ENCODE data around the gene RNF111. TPM values are rescaled to one million over a fixed set of nuclear protein-coding genes. Genes with fewer than 3 reads are reported as not detected.

Gene RNF111
- polyA plus RNA-seq (20.4 to 31.2 TPM (median 27.4 TPM) in 3 replicates), polyA minus RNA-seq (67.3 to 106 TPM (median 87.6 TPM) in 3 replicates)
- polyA plus RNA-seq (2011; ENCODE audit: low read depth): 33.1 TPM
- polyA plus RNA-seq (2011; cell fraction: cytosol; rRNA removed): 8.4 and 16.9 TPM in 2 replicates
- 37.6 and 42.3 TPM in 2 replicates for polyA plus RNA-seq (2011; cell fraction: nucleus; rRNA removed)
- polyA plus RNA-seq (2012; ENCODE audit: low replicate concordance): 16.4 and 18.1 TPM in 2 replicates
- 22.6 TPM for polyA minus RNA-seq (2011; cell fraction: cytosol; rRNA and poly(A)+ RNA removed)
- polyA minus RNA-seq (2011; cell fraction: nucleus; rRNA and poly(A)+ RNA removed): 64.7 and 95.1 TPM in 2 replicates

DNA sequence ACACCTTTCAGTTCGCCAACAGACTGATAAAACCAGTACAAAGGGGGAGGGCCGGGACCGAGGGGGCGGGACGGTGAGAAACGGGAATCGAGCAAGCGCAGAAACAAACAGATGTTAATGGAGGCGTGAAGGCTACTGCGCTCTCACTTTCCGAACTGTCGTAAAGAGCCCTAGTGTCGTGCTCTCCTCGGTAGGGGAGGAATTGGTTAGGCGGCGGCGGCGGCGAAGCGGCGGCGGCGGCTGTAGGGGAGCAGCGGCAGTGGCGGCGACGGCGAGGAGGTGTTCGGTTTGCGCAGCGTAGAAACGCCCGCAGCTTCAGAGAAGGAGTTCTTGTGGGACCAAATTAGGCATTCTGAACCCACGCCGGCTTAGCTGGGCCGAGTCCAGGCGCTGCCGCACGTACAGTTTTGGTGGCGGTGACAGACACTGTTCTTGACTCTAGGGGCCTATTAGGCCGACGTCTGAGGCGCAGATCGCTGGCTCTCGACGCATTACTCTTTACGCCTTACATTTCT, at the start of gene RNF111:
Gene RNF111 (plus strand): TSS at position 173 of the 515 bp plus-strand sequence. CDS start 43,160 bp downstream, outside the sequence.
- H3K79me2 ChIP-seq (ENCODE audit: control insufficient read depth, insufficient read depth, low read length): peaks cover 50% of the 10 kb centered on the region

DNA sequence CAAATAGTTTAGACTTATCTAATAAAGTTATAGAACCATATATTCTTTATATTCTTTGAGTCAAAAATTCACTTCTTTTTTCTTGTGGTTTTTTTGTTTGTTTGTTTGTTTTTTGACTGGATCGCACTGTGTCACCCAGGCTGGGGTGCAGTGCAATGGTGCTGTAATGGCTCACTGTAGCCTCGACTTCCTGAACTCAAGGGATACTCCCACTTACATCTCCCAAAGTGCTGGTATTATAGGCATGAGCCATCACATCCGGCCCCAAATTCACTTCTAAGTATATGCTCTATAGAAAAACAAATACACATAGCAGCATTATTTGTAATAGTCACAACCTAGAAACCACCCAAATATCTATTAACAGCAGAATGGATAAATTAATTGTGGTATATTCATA, 40.3 kb upstream of the RNF111 start:
- Histone ChIP-seq H4K20me1 (ENCODE audit: control insufficient read depth, extremely low read depth, insufficient read depth, low read length) (no peaks in the 10 kb centered on the region), H3K4me2 (ENCODE audit: control insufficient read depth, extremely low read depth, insufficient read depth, low read depth, low read length) (no peak overlapping the region), H3K9ac (ENCODE audit: control insufficient read depth, extremely low read depth, insufficient read depth, low read length) (no peak overlapping the region), H3K27me3 (ENCODE audit: control insufficient read depth, extremely low read depth, insufficient read depth, low read length) (no peaks in the 10 kb centered on the region), H3K9me1 (ENCODE audit: control insufficient read depth, extremely low read depth, insufficient read depth, low read length) (no peaks in the 10 kb centered on the region), H3K27ac (ENCODE audit: control insufficient read depth, insufficient read depth, low read length) (no peak overlapping the region), H3K4me1 (ENCODE audit: control insufficient read depth, extremely low read depth, insufficient read depth, low read length) (peaks cover 15% of the 10 kb centered on the region), H2AFZ (ENCODE audit: control insufficient read depth, low read length) (no peak overlapping the region), H3K79me2 (ENCODE audit: control insufficient read depth, insufficient read depth, low read length) (no peaks in the 10 kb centered on the region), H3K9me3 (ENCODE audit: control insufficient read depth, low read depth, low read length) (no peaks in the 10 kb centered on the region), H3K4me3 (ENCODE audit: control insufficient read depth in 2 of 3, extremely low read depth in 1 of 3, insufficient read depth in 2 of 3, low read depth in 1 of 3, low read length in 3 of 3) (no peak overlapping the region), H3K36me3 (ENCODE audit: control insufficient read depth in 2 of 2, extremely low read depth in 1 of 2, insufficient read depth in 2 of 2, low read length in 2 of 2) (no peaks in the 10 kb centered on the region)
- no peak for TF ChIP-seq EZH2 (IDR thresholded peaks at IDR 0.05; ENCODE audit: low read length)
- TF ChIP-seq, protein P1, sequence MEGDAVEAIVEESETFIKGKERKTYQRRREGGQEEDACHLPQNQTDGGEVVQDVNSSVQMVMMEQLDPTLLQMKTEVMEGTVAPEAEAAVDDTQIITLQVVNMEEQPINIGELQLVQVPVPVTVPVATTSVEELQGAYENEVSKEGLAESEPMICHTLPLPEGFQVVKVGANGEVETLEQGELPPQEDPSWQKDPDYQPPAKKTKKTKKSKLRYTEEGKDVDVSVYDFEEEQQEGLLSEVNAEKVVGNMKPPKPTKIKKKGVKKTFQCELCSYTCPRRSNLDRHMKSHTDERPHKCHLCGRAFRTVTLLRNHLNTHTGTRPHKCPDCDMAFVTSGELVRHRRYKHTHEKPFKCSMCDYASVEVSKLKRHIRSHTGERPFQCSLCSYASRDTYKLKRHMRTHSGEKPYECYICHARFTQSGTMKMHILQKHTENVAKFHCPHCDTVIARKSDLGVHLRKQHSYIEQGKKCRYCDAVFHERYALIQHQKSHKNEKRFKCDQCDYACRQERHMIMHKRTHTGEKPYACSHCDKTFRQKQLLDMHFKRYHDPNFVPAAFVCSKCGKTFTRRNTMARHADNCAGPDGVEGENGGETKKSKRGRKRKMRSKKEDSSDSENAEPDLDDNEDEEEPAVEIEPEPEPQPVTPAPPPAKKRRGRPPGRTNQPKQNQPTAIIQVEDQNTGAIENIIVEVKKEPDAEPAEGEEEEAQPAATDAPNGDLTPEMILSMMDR (optimal IDR thresholded peaks at IDR 0.05 in 1 of 3, IDR thresholded peaks at IDR 0.05 in 1 of 3, conservative IDR thresholded peaks at IDR 0.05 in 1 of 3; ENCODE audit: extremely low read depth in 1 of 3, insufficient read depth in 2 of 3, low read length in 3 of 3): no peak
- dilution Hi-C loops (cut with MboI; ENCODE audit: extremely low pct_ligation_motif_present, low sequenced_read_pairs): no loop called here
- DNase-seq (ENCODE audit: low read depth, low spot score): no peak
- FAIRE-seq: no peak

More for the DNA sequence above, at the start of gene RNF111:
- H3K9ac ChIP-seq (ENCODE audit: control insufficient read depth, extremely low read depth, insufficient read depth, low read length): peak within 1 kb of the TSS; percentile 95
- H3K9me1 ChIP-seq (ENCODE audit: control insufficient read depth, extremely low read depth, insufficient read depth, low read length): no peaks in the 10 kb centered on the region
- no peak for FAIRE-seq
- peak within 1 kb of the TSS; percentile 98 for H3K4me2 ChIP-seq (ENCODE audit: control insufficient read depth, extremely low read depth, insufficient read depth, low read depth, low read length)
- H3K27ac ChIP-seq (ENCODE audit: control insufficient read depth, insufficient read depth, low read length): peak within 1 kb of the TSS; percentile 90
- peaks cover 11% of the 10 kb centered on the region for H3K4me1 ChIP-seq (ENCODE audit: control insufficient read depth, extremely low read depth, insufficient read depth, low read length)
- H4K20me1 ChIP-seq (ENCODE audit: control insufficient read depth, extremely low read depth, insufficient read depth, low read length): peaks cover 2% of the 10 kb centered on the region
- TF ChIP-seq EZH2 (IDR thresholded peaks at IDR 0.05; ENCODE audit: low read length): no peak
- TF ChIP-seq, protein P1 (optimal IDR thresholded peaks at IDR 0.05 in 1 of 3, IDR thresholded peaks at IDR 0.05 in 1 of 3, conservative IDR thresholded peaks at IDR 0.05 in 1 of 3; ENCODE audit: extremely low read depth in 1 of 3, insufficient read depth in 2 of 3, low read length in 3 of 3): no peak
- peaks cover 5 to 7% of the 10 kb centered on the region in 2 experiments for H3K36me3 ChIP-seq (ENCODE audit: control insufficient read depth in 2 of 2, extremely low read depth in 1 of 2, insufficient read depth in 2 of 2, low read length in 2 of 2)
- H3K27me3 ChIP-seq (ENCODE audit: control insufficient read depth, extremely low read depth, insufficient read depth, low read length): no peaks in the 10 kb centered on the region
- peak within 1 kb of the TSS; percentile 99 for H2AFZ ChIP-seq (ENCODE audit: control insufficient read depth, low read length)
- H3K4me3 ChIP-seq (ENCODE audit: control insufficient read depth in 2 of 3, extremely low read depth in 1 of 3, insufficient read depth in 2 of 3, low read depth in 1 of 3, low read length in 3 of 3): peak within 1 kb of the TSS; percentile 78 to 99 (median 94)
- dilution Hi-C loops (cut with MboI; ENCODE audit: extremely low pct_ligation_motif_present, low sequenced_read_pairs): no loop called here
- H3K9me3 ChIP-seq (ENCODE audit: control insufficient read depth, low read depth, low read length): no peaks in the 10 kb centered on the region
- DNase-seq (ENCODE audit: low read depth, low spot score): peak; percentile 60
